ENCODE results near the gene COP1. TPM values are rescaled to one million over a fixed set of nuclear protein-coding genes. Genes with fewer than 3 reads are reported as not detected.

COP1 gene
- total RNA-seq, 3 donors from 2014 or later = 65.9 to 74.1 (median 68.1) TPM

GRCh38 chr1:175947771-175948170 is 259.3 kb downstream of the COP1 start:
- TF ChIP-seq POLR2A (IDR thresholded peaks at IDR 0.05) (no peak), POLR2AphosphoS5 (IDR thresholded peaks at IDR 0.05) (no peak)
- TF ChIP-seq, protein P1, sequence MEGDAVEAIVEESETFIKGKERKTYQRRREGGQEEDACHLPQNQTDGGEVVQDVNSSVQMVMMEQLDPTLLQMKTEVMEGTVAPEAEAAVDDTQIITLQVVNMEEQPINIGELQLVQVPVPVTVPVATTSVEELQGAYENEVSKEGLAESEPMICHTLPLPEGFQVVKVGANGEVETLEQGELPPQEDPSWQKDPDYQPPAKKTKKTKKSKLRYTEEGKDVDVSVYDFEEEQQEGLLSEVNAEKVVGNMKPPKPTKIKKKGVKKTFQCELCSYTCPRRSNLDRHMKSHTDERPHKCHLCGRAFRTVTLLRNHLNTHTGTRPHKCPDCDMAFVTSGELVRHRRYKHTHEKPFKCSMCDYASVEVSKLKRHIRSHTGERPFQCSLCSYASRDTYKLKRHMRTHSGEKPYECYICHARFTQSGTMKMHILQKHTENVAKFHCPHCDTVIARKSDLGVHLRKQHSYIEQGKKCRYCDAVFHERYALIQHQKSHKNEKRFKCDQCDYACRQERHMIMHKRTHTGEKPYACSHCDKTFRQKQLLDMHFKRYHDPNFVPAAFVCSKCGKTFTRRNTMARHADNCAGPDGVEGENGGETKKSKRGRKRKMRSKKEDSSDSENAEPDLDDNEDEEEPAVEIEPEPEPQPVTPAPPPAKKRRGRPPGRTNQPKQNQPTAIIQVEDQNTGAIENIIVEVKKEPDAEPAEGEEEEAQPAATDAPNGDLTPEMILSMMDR (IDR thresholded peaks at IDR 0.05) = no peak
- intact Hi-C loops (cut with DNase I; ENCODE audit: low total_unique reads) = no loop called here
- Histone ChIP-seq H3K27ac (no peak overlapping the region), H3K9me3 (peaks cover 4% of the 10 kb centered on the region in 2 donors), H3K27me3 (no peaks in the 10 kb centered on the region), H3K4me3 (no peak overlapping the region), H3K36me3 (no peaks in the 10 kb centered on the region), H3K4me1 (no peaks in the 10 kb centered on the region)
- DNase-seq (ENCODE audit: low spot score in 2 of 2) = no peak

GRCh38 chr1:175944591-175944990 is 262.5 kb downstream of the COP1 start:
- intact Hi-C loops (cut with DNase I; ENCODE audit: low total_unique reads) = no loop called here
- no peaks in the 10 kb centered on the region for H3K4me1 ChIP-seq
- no peaks in the 10 kb centered on the region for H3K36me3 ChIP-seq
- H3K9me3 ChIP-seq = no peaks in the 10 kb centered on the region
- no peaks in the 10 kb centered on the region for H3K27me3 ChIP-seq
- no peak for DNase-seq (ENCODE audit: low spot score in 2 of 2)
- TF ChIP-seq POLR2A (IDR thresholded peaks at IDR 0.05) (no peak), POLR2AphosphoS5 (IDR thresholded peaks at IDR 0.05) (no peak)
- TF ChIP-seq, protein P1 (IDR thresholded peaks at IDR 0.05) = no peak
- H3K27ac ChIP-seq = no peak overlapping the region
- no peak overlapping the region for H3K4me3 ChIP-seq

GRCh38 chr1:175941164-175941563 is 265.9 kb downstream of the COP1 start:
- TF ChIP-seq POLR2AphosphoS5 (IDR thresholded peaks at IDR 0.05) (no peak), POLR2A (IDR thresholded peaks at IDR 0.05) (no peak)
- TF ChIP-seq, protein P1 (IDR thresholded peaks at IDR 0.05) = no peak
- Histone ChIP-seq H3K4me1 (no peaks in the 10 kb centered on the region), H3K9me3 (no peaks in the 10 kb centered on the region), H3K4me3 (no peak overlapping the region), H3K27me3 (no peaks in the 10 kb centered on the region), H3K36me3 (no peaks in the 10 kb centered on the region), H3K27ac (no peak overlapping the region)
- no peak for DNase-seq (ENCODE audit: low spot score in 2 of 2)
- intact Hi-C loops (cut with DNase I; ENCODE audit: low total_unique reads) = no loop called here

DNA sequence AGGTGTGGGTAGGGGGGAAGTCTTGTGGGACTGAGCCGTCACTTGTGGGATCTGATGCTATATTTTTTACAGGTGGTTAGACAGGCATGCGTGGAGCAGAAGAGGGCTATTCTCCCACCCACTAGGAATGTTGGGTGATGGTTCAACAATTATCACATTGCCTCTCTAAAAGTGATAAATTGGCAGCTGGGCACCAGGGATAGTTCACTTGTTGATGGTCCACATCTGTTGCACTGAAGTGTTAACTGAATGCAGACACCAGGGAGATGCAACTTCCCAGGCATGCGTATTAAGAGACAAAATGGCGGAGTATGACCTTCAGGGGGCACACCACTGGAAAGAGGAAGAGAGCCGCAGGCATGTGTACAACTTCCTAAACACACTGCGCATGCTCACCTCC is 270.4 kb downstream of the COP1 start:
- no peak for DNase-seq (ENCODE audit: low spot score in 2 of 2)
- no peaks in the 10 kb centered on the region for H3K36me3 ChIP-seq
- H3K27ac ChIP-seq = no peak overlapping the region
- H3K9me3 ChIP-seq = no peaks in the 10 kb centered on the region
- intact Hi-C loops (cut with DNase I; ENCODE audit: low total_unique reads) = loop anchor here (10.0 kb wide), 1 partner anchor 1728 kb away; no protein-coding TSS in a partner anchor
- no peaks in the 10 kb centered on the region for H3K27me3 ChIP-seq
- no peak overlapping the region for H3K4me3 ChIP-seq
- no peak for TF ChIP-seq POLR2AphosphoS5 (IDR thresholded peaks at IDR 0.05)
- no peak for TF ChIP-seq POLR2A (IDR thresholded peaks at IDR 0.05)
- TF ChIP-seq, protein P1 (IDR thresholded peaks at IDR 0.05) = no peak
- no peaks in the 10 kb centered on the region for H3K4me1 ChIP-seq

DNA sequence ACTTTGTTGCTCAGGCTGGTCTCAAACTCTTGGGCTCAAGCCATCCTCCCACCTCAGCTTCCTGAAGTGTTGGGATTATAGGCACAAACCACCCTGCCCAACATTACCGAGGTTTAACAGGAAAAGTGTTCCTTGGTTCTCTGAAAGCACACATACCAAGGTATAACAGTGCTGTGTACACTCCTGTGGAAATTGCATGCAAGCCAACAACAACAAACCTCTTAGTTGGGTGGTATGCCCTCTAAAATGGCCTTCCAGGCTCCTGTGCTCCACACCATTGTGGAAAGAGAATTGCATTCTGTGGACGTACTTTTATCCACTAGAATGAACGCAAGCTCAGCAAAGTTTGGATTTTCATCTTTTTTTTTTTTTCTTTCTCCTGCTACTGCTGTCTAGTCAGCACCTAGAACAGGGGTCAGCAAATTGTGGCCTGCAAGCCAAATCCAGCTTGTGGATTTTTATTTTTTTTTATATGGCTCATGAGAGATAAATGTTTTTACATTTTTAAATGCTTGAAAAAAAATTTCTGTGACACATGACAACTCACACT is 271.4 kb downstream of the COP1 start:
- Histone ChIP-seq H3K27me3 (no peaks in the 10 kb centered on the region), H3K27ac (no peak overlapping the region), H3K36me3 (no peaks in the 10 kb centered on the region), H3K9me3 (no peaks in the 10 kb centered on the region), H3K4me3 (no peak overlapping the region), H3K4me1 (no peaks in the 10 kb centered on the region)
- TF ChIP-seq POLR2AphosphoS5 (IDR thresholded peaks at IDR 0.05) (no peak), POLR2A (IDR thresholded peaks at IDR 0.05) (no peak)
- TF ChIP-seq, protein P1 (IDR thresholded peaks at IDR 0.05) = no peak
- intact Hi-C loops (cut with DNase I; ENCODE audit: low total_unique reads) = loop anchor here (10.0 kb wide), 1 partner anchor 1729 kb away; no protein-coding TSS in a partner anchor
- DNase-seq (ENCODE audit: low spot score in 2 of 2) = no peak

Measured in breast epithelium (tissue), 4 donors.